HepG2 (cell line): Measurements from ENCODE around the gene ITPK1. TPM values are rescaled to one million over a fixed set of nuclear protein-coding genes. Genes with fewer than 3 reads are reported as not detected.

Experiments
- CENPX ChIP-seq: sonication (generic); formaldehyde crosslinking; IDR thresholded peaks from 2 replicates; pipeline ENCODE4 v1.9.0; 2021; ENCODE audit warnings: mild to moderate bottlenecking, missing genetic modification reagents, moderate library complexity
- FOXA3 ChIP-seq: IDR thresholded peaks from 2 replicates; pipeline ENCODE4 v1.6.1; 2016; ENCODE audit warnings: missing genetic modification reagents, missing compliant biosample characterization
- FOXK1 ChIP-seq: sonication (generic); formaldehyde crosslinking; IDR thresholded peaks from 2 replicates; pipeline ENCODE4 v1.4.0; 2020; ENCODE audit warnings: low read depth, missing genetic modification reagents, borderline replicate concordance
- GPN1 ChIP-seq: sonication (generic); formaldehyde crosslinking; IDR thresholded peaks from 2 replicates; pipeline ENCODE4 v1.5.1; 2020; ENCODE audit warnings: missing genetic modification reagents, borderline replicate concordance
- HNRNPUL1 ChIP-seq: fragments of 200-400 bp; formaldehyde crosslinking; IDR thresholded peaks from 2 replicates; pipeline ENCODE4 v1.6.1; 2017; ENCODE audit warnings: low read depth, mild to moderate bottlenecking, low read length, moderate library complexity
- HOXD1 ChIP-seq: sonication (generic); formaldehyde crosslinking; IDR thresholded peaks from 2 replicates; pipeline ENCODE4 v1.5.0; 2020; ENCODE audit warnings: missing genetic modification reagents
- JUN ChIP-seq: sonication (generic); formaldehyde crosslinking; IDR thresholded peaks from 2 replicates; pipeline ENCODE4 v1.4.0; 2020; ENCODE audit warnings: mild to moderate bottlenecking, missing genetic modification reagents
- KLF6 ChIP-seq: IDR thresholded peaks from 2 replicates; pipeline ENCODE4 v1.8.0; 2016; ENCODE audit warnings: missing biosample characterization, missing genetic modification reagents
- KMT2A ChIP-seq: sonication (generic); formaldehyde crosslinking; IDR thresholded peaks from 2 replicates; pipeline ENCODE4 v1.4.0; 2020; ENCODE audit warnings: missing genetic modification reagents
- KMT2B ChIP-seq: IDR thresholded peaks from 2 replicates; pipeline ENCODE4 v1.6.1; 2016; ENCODE audit warnings: missing genetic modification reagents, missing compliant biosample characterization
- RCOR2 ChIP-seq: IDR thresholded peaks from 2 replicates; pipeline ENCODE4 v1.6.1; 2016; ENCODE audit warnings: missing biosample characterization, missing genetic modification reagents
- TOE1 ChIP-seq: sonication (generic); formaldehyde crosslinking; IDR thresholded peaks from 2 replicates; pipeline ENCODE4 v1.4.0; 2020; ENCODE audit warnings: mild to moderate bottlenecking, missing genetic modification reagents
- ZFY ChIP-seq: sonication (generic); formaldehyde crosslinking; IDR thresholded peaks from 2 replicates; pipeline ENCODE4 v1.4.0; 2020; ENCODE audit warnings: missing genetic modification reagents
- ZNF160 ChIP-seq: sonication (generic); formaldehyde crosslinking; IDR thresholded peaks from 2 replicates; pipeline ENCODE4 v1.8.0; 2022; ENCODE audit warnings: mild to moderate bottlenecking, inconsistent platforms, missing genetic modification reagents
- ZNF264 ChIP-seq: sonication (generic); formaldehyde crosslinking; IDR thresholded peaks from 2 replicates; pipeline ENCODE4 v1.4.0; 2020; ENCODE audit warnings: missing genetic modification reagents
- ZNF607 ChIP-seq: sonication (generic); formaldehyde crosslinking; IDR thresholded peaks from 2 replicates; pipeline ENCODE4 v1.5.1; 2020; ENCODE audit warnings: missing genetic modification reagents, mild to moderate bottlenecking, borderline replicate concordance
- ZNF780A ChIP-seq: sonication (generic); formaldehyde crosslinking; IDR thresholded peaks from 2 replicates; pipeline ENCODE4 v1.8.0; 2022; ENCODE audit warnings: mild to moderate bottlenecking, missing genetic modification reagents, moderate library complexity
- ZSCAN12 ChIP-seq: sonication (generic); formaldehyde crosslinking; IDR thresholded peaks from 2 replicates; pipeline ENCODE4 v1.9.0; 2021; ENCODE audit warnings: mild to moderate bottlenecking, missing genetic modification reagents
- polyA plus RNA-seq, 8 experiments: library from polyadenylated mRNA; depleted of rRNA in 3 of 8; stranded (reverse) in 7 of 8; unstranded in 1 of 8; fragments of >200 nt; fragmentation: Illumina TruSeq in 4 of 8; extraction: Trizol in 4 of 8; gene quantifications; 2 replicates each; pipeline versions ENCODE4 v1.2.1 to v1.2.3, GENCODE V29; 2011 to 2016; ENCODE audit warnings: low read depth in 4 of 8, missing spikeins in 1 of 8, mixed read lengths in 1 of 8; ENCODE audit not compliant: insufficient read depth in 1 of 8
- total RNA-seq, 5 experiments: library from RNA; depleted of rRNA; stranded (reverse); fragments of >200 nt; fragmentation: Illumina TruSeq; extraction: Trizol; gene quantifications; 2 replicates each; pipeline ENCODE4 v1.2.3, GENCODE V29; 2016; ENCODE audit warnings: low read depth in 1 of 5
- TF ChIP-seq, protein P1 (sequence below): sonication (generic); formaldehyde crosslinking; IDR thresholded peaks from 2 replicates; pipeline ENCODE4 v1.5.0; 2020; ENCODE audit warnings: mild to moderate bottlenecking, missing genetic modification reagents
- TF ChIP-seq, protein P2 (sequence below): sonication (generic); formaldehyde crosslinking; IDR thresholded peaks from 2 replicates; pipeline ENCODE4 v1.4.0; 2020; ENCODE audit warnings: missing genetic modification reagents, borderline replicate concordance
- TF ChIP-seq, protein P3 (sequence below): IDR thresholded peaks from 2 replicates; pipeline ENCODE4 v1.4.0; 2020; ENCODE audit warnings: mild to moderate bottlenecking, missing genetic modification reagents

The ITPK1 gene
- total and polyA plus RNA-seq, 2 of the 13 experiments (the other 11 are each of a cell fraction or from before 2014, with no cell fraction given): 20.5 to 47.5 TPM

DNA sequence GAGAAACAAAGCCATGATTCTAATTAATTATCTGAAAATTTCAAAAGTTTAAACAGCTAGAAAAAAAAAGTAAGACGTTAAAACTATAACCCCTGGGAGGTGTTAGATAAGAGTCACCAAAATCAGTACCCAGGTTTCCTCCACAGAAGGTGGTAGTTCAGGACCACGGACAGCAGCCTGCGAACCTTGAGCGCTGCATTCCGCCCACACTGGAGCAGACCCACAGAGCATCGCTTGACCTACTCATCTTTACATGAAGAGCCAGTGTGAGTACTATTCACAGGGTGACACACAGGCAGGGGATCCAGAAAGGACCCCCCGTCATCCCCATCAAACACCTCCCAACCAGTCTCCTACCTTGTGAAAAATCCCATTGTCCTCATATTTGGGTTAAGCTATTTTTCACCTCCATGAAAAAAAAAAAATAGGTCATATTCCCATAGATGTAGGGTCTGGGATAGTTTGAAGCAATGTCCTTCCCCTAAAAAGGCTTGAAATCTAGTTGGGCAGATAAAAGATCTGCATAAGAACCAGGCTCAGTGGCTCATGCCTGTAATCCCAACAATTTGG lies 201.6 kb downstream of the ITPK1 start (continued):
- TF ChIP-seq, protein P1, sequence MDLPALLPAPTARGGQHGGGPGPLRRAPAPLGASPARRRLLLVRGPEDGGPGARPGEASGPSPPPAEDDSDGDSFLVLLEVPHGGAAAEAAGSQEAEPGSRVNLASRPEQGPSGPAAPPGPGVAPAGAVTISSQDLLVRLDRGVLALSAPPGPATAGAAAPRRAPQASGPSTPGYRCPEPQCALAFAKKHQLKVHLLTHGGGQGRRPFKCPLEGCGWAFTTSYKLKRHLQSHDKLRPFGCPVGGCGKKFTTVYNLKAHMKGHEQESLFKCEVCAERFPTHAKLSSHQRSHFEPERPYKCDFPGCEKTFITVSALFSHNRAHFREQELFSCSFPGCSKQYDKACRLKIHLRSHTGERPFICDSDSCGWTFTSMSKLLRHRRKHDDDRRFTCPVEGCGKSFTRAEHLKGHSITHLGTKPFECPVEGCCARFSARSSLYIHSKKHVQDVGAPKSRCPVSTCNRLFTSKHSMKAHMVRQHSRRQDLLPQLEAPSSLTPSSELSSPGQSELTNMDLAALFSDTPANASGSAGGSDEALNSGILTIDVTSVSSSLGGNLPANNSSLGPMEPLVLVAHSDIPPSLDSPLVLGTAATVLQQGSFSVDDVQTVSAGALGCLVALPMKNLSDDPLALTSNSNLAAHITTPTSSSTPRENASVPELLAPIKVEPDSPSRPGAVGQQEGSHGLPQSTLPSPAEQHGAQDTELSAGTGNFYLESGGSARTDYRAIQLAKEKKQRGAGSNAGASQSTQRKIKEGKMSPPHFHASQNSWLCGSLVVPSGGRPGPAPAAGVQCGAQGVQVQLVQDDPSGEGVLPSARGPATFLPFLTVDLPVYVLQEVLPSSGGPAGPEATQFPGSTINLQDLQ (CRISPR knock-in tag): no peak
- TF ChIP-seq CENPX (CRISPR knock-in tag): no peak
- TF ChIP-seq KMT2B (CRISPR knock-in tag): peak; percentile 72
- TF ChIP-seq ZNF607: peak; percentile 67
- TF ChIP-seq KMT2A (CRISPR knock-in tag): no peak
- peak; percentile 79; the same call in 1 of the 2 replicates for TF ChIP-seq ZSCAN12
- TF ChIP-seq ZNF264 (CRISPR knock-in tag): peak; percentile 83; the same call in 1 of the 2 replicates
- no peak for TF ChIP-seq TOE1 (CRISPR knock-in tag)
- TF ChIP-seq, protein P2, sequence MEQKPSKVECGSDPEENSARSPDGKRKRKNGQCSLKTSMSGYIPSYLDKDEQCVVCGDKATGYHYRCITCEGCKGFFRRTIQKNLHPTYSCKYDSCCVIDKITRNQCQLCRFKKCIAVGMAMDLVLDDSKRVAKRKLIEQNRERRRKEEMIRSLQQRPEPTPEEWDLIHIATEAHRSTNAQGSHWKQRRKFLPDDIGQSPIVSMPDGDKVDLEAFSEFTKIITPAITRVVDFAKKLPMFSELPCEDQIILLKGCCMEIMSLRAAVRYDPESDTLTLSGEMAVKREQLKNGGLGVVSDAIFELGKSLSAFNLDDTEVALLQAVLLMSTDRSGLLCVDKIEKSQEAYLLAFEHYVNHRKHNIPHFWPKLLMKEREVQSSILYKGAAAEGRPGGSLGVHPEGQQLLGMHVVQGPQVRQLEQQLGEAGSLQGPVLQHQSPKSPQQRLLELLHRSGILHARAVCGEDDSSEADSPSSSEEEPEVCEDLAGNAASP (CRISPR knock-in tag): peak; percentile 75
- 0 out of 2 replicates have a peak, but pooled peaks have one; percentile 42 for TF ChIP-seq ZNF160
- TF ChIP-seq HOXD1 (CRISPR knock-in tag): peak; percentile 87
- TF ChIP-seq ZNF780A (CRISPR knock-in tag): 0 out of 2 replicates have a peak, but pooled peaks have one; percentile 28
- no peak for TF ChIP-seq GPN1 (CRISPR knock-in tag)
- TF ChIP-seq JUN (CRISPR knock-in tag): no peak
- no peak for TF ChIP-seq RCOR2 (CRISPR knock-in tag)
- TF ChIP-seq HNRNPUL1: no peak
- TF ChIP-seq FOXA3 (CRISPR knock-in tag): peak; percentile 30; the same call in 1 of the 2 replicates
- TF ChIP-seq KLF6 (CRISPR knock-in tag): peak; percentile 92; the same call in 1 of the 2 replicates
- TF ChIP-seq, protein P3, sequence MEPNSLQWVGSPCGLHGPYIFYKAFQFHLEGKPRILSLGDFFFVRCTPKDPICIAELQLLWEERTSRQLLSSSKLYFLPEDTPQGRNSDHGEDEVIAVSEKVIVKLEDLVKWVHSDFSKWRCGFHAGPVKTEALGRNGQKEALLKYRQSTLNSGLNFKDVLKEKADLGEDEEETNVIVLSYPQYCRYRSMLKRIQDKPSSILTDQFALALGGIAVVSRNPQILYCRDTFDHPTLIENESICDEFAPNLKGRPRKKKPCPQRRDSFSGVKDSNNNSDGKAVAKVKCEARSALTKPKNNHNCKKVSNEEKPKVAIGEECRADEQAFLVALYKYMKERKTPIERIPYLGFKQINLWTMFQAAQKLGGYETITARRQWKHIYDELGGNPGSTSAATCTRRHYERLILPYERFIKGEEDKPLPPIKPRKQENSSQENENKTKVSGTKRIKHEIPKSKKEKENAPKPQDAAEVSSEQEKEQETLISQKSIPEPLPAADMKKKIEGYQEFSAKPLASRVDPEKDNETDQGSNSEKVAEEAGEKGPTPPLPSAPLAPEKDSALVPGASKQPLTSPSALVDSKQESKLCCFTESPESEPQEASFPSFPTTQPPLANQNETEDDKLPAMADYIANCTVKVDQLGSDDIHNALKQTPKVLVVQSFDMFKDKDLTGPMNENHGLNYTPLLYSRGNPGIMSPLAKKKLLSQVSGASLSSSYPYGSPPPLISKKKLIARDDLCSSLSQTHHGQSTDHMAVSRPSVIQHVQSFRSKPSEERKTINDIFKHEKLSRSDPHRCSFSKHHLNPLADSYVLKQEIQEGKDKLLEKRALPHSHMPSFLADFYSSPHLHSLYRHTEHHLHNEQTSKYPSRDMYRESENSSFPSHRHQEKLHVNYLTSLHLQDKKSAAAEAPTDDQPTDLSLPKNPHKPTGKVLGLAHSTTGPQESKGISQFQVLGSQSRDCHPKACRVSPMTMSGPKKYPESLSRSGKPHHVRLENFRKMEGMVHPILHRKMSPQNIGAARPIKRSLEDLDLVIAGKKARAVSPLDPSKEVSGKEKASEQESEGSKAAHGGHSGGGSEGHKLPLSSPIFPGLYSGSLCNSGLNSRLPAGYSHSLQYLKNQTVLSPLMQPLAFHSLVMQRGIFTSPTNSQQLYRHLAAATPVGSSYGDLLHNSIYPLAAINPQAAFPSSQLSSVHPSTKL (CRISPR knock-in tag): peak; percentile 47
- TF ChIP-seq ZFY (CRISPR knock-in tag): peak; percentile 32; the same call in 1 of the 2 replicates
- TF ChIP-seq FOXK1 (CRISPR knock-in tag): peak; percentile 63; the same call in 1 of the 2 replicates
